ENCODE measurements around the gene SHD.

The SHD gene

GRCh38 chr19:4305257-4305612 lies 26.2 kb downstream of the SHD start:
- no peak overlapping the region for H3K27ac ChIP-seq
- no peak for TF ChIP-seq CTCF (conservative IDR thresholded peaks at IDR 0.05)

GRCh38 chr19:4305659-4306058 lies 26.6 kb downstream of the SHD start:
- no peak overlapping the region for H3K27ac ChIP-seq
- no peak for TF ChIP-seq CTCF (conservative IDR thresholded peaks at IDR 0.05)

- no peak for TF ChIP-seq CTCF (conservative IDR thresholded peaks at IDR 0.05)
- no peak overlapping the region for H3K27ac ChIP-seq
Measured at GRCh38 chr19:4310247-4311121, 31.4 kb downstream of the SHD start.

GRCh38 chr19:4313847-4314490 lies 34.9 kb downstream of the SHD start:
- no peak for TF ChIP-seq CTCF (conservative IDR thresholded peaks at IDR 0.05)

GRCh38 chr19:4316956-4317355 lies 37.9 kb downstream of the SHD start:
- no peak overlapping the region for H3K27ac ChIP-seq
- no peak for TF ChIP-seq CTCF (conservative IDR thresholded peaks at IDR 0.05)

More at GRCh38 chr19:4313847-4314490, 34.9 kb downstream of the SHD start:
- H3K27ac ChIP-seq, result no peak overlapping the region

- TF ChIP-seq CTCF (conservative IDR thresholded peaks at IDR 0.05), result no peak
Measured at GRCh38 chr19:4318460-4318859, 39.4 kb downstream of the SHD start.

GRCh38 chr19:4319067-4319718 lies 40.1 kb downstream of the SHD start:
- no peak for TF ChIP-seq CTCF (conservative IDR thresholded peaks at IDR 0.05)
- H3K27ac ChIP-seq, result no peak overlapping the region

More at GRCh38 chr19:4318460-4318859, 39.4 kb downstream of the SHD start:
- H3K27ac ChIP-seq, result no peak overlapping the region

Measured in VCaP (cell line).